IPS-15b (cell line): Measurements from ENCODE around the gene KCNE3.
"Not testable (repeated sequence)": the region's sequence is repeated elsewhere in the genome, so short reads cannot be mapped to it uniquely, and the experiment has no call there.

Experiments
- H3K27me3 ChIP-seq: one replicate; pipeline ENCODE4 v1.6.1; 2013; ENCODE audit warnings: low read length; ENCODE audit not compliant: control insufficient read depth, insufficient read depth
- H3K36me3 ChIP-seq: one replicate; pipeline ENCODE4 v1.6.1; 2013; ENCODE audit warnings: low read length; ENCODE audit not compliant: control insufficient read depth, insufficient read depth
- H3K4me1 ChIP-seq: one replicate; pipeline ENCODE4 v1.6.1; 2013; ENCODE audit warnings: mild to moderate bottlenecking, low read length; ENCODE audit not compliant: control insufficient read depth, insufficient read depth
- H3K4me3 ChIP-seq: one replicate; pipeline ENCODE4 v1.5.1; 2013; ENCODE audit warnings: low read depth, low read length
- H3K9ac ChIP-seq: one replicate; pipeline ENCODE4 v1.6.1; 2013; ENCODE audit warnings: low read depth, mild to moderate bottlenecking, low read length
- H3K9me3 ChIP-seq: one replicate; pipeline ENCODE4 v1.6.1; 2013; ENCODE audit warnings: mild to moderate bottlenecking, low read length; ENCODE audit not compliant: control insufficient read depth, insufficient read depth

Gene KCNE3

DNA sequence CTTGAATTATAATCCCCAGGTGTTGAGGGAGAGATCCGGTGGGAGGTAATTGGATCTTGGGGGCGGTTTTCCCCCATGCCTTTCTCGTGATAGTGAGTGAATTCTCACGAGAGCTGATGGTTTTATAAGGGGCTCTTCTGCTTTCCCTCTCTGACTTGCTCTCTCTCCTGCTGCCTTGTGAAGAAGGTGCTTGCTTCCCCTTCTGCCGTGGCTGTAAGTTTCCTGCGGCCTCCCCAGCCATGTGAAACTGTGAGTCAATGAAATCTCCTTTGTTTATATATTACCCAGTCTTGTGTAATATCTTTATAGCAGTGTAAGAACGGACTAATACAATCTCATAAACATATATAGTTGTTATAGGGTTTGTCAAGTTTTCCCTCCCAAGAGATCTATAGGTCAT lies 32.8 kb downstream of the KCNE3 start:
- H3K36me3 ChIP-seq, result no peaks in the 10 kb centered on the region
- no peak overlapping the region for H3K4me3 ChIP-seq
- H3K9ac ChIP-seq, result no peak overlapping the region
- no peaks in the 10 kb centered on the region for H3K4me1 ChIP-seq
- H3K27me3 ChIP-seq, result no peaks in the 10 kb centered on the region
- no peaks in the 10 kb centered on the region for H3K9me3 ChIP-seq

- Histone ChIP-seq H3K9ac (no peak overlapping the region), H3K4me3 (no peak overlapping the region), H3K9me3 (no peaks in the 10 kb centered on the region), H3K36me3 (no peaks in the 10 kb centered on the region), H3K27me3 (no peaks in the 10 kb centered on the region), H3K4me1 (no peaks in the 10 kb centered on the region)
These were observed 38.1 kb downstream of the KCNE3 start for GRCh38 chr11:74429205-74429604.

DNA sequence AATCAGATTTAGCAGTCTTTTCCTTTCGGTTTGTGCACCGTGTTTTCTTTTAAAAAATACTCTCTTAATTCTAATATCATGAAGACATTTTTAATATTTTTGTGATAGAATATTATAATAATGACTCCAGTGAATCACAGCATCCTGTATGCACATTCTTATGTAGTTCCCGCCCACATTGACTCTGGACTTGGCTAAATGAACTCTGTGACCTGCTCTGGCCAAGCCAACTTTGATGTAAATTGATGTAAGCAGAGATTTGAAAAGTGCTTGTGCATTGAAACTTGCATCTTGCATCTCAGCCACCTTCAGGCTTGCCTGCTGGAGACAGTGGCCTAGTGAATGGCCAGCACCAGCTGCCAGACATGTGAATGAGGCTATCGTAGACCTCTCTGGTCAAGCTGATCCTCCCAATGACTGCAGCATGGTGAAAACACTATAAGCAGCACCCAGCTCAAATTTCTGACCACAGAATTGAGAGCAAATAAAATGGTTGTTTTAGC lies 39.9 kb downstream of the KCNE3 start:
- Histone ChIP-seq H3K9ac (no peak overlapping the region), H3K4me1 (no peaks in the 10 kb centered on the region), H3K9me3 (no peaks in the 10 kb centered on the region), H3K36me3 (no peaks in the 10 kb centered on the region), H3K4me3 (no peak overlapping the region), H3K27me3 (no peaks in the 10 kb centered on the region)

DNA sequence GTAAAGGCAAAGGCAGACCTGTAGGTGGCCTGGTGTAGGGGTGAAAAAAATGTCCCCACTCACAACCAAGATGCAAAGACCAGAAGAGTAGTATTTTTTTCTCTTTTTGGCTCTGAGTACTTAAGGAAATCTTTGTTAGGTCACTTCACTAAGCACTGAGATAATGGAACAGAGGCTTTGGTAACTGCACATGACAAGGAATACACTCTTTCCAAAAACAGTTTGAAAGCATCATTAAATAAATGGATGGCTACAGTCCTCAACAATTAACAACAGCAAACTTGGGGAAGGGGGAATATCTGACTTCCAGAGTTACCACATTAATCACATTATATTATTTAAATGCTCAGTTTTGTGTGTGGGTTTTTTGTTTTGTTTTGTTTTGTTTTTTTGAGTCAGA lies 42.2 kb downstream of the KCNE3 start:
- no peak overlapping the region for H3K4me3 ChIP-seq
- no peaks in the 10 kb centered on the region for H3K9me3 ChIP-seq
- H3K4me1 ChIP-seq, result no peaks in the 10 kb centered on the region
- no peak overlapping the region for H3K9ac ChIP-seq
- H3K36me3 ChIP-seq, result no peaks in the 10 kb centered on the region
- no peaks in the 10 kb centered on the region for H3K27me3 ChIP-seq

GRCh38 chr11:74418509-74418895 lies 48.8 kb downstream of the KCNE3 start:
- Histone ChIP-seq H3K36me3 (no peaks in the 10 kb centered on the region), H3K4me1 (no peaks in the 10 kb centered on the region), H3K27me3 (no peaks in the 10 kb centered on the region), H3K9ac (no peak overlapping the region), H3K9me3 (no peaks in the 10 kb centered on the region), H3K4me3 (no peak overlapping the region)

DNA sequence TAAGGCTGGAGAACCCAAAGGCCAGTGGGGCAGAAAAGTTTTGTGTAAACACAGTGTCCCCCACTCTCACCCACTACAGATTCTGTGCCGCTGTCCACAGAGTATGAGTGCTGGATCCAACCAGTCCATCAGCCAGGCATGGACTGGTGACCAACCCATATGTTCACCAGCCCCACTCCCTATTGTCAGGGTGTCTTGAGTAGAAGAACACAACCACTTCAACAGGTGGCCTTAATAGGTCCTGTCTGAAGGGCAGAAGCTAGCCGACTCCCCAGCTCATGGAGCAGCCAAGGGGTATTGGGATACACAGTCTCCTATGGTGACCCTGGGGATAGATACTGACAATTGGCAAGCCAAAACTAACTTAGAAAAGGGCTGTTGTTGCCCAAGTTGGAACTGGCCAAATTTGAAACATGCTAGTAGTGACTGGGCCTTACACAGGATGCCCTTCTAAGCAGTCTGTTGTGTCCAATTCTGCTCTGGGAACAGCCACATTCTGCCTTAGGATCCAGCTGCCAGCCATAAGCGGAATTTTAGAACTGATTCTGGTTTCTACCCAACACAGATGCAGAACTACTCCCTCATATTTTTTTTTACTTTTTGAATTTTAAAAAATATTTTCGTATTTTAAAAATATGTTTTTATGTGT lies 49.4 kb downstream of the KCNE3 start:
- no peak overlapping the region for H3K4me3 ChIP-seq
- H3K9ac ChIP-seq, result no peak overlapping the region
- H3K4me1 ChIP-seq, result no peaks in the 10 kb centered on the region
- H3K9me3 ChIP-seq, result no peaks in the 10 kb centered on the region
- H3K27me3 ChIP-seq, result no peaks in the 10 kb centered on the region
- no peaks in the 10 kb centered on the region for H3K36me3 ChIP-seq

- Histone ChIP-seq H3K4me1 (no peaks in the 10 kb centered on the region), H3K27me3 (no peaks in the 10 kb centered on the region), H3K9ac (no peak overlapping the region), H3K4me3 (no peak overlapping the region), H3K9me3 (no peaks in the 10 kb centered on the region), H3K36me3 (no peaks in the 10 kb centered on the region)
These were observed 50.0 kb downstream of the KCNE3 start for GRCh38 chr11:74417379-74417804.

- not testable (repeated sequence) for H3K4me3 ChIP-seq, H3K9me3 ChIP-seq, H3K27me3 ChIP-seq, H3K36me3 ChIP-seq, H3K9ac ChIP-seq, H3K4me1 ChIP-seq
These were observed 50.4 kb downstream of the KCNE3 start for GRCh38 chr11:74416974-74417373.

DNA sequence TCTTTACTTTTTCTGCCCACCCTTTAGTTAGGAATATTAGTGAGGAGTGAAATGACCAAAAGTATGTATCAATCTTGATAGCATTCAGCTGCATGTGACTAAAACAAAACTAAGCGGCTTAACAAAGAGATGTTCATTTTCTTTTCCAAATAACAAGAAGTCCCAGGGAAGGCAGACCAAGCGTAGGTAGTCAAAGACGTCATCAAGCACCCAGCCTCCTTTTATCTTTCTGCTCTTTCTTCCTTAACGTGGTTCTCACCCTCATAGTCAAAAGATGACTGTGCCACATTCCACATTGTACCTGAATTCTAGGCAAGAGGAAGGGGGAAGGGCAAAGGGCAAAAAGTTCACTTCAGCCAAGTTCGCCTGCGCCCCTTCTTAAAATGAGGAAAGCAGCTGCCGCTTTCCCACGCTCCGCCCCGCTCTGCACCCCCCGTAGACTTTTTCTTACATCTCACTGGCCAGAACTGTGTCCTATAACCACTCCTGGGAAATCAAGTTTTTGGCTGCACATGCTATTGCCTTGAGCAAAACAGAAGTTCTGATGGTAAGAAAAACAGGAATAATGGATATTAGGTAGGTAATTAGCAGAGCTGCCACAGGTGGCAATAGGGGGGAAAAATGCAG lies 54.5 kb downstream of the KCNE3 start:
- H3K9ac ChIP-seq, result no peak overlapping the region
- H3K36me3 ChIP-seq, result no peaks in the 10 kb centered on the region
- no peak overlapping the region for H3K4me3 ChIP-seq
- no peaks in the 10 kb centered on the region for H3K4me1 ChIP-seq
- H3K27me3 ChIP-seq, result no peaks in the 10 kb centered on the region
- no peaks in the 10 kb centered on the region for H3K9me3 ChIP-seq

GRCh38 chr11:74412321-74412720 lies 55.0 kb downstream of the KCNE3 start:
- Histone ChIP-seq H3K9me3 (no peaks in the 10 kb centered on the region), H3K4me3 (no peak overlapping the region), H3K27me3 (no peaks in the 10 kb centered on the region), H3K4me1 (no peaks in the 10 kb centered on the region), H3K9ac (no peak overlapping the region), H3K36me3 (no peaks in the 10 kb centered on the region)

GRCh38 chr11:74409633-74410032 lies 57.7 kb downstream of the KCNE3 start:
- H3K9ac ChIP-seq, result no peak overlapping the region

More at GRCh38 chr11:74409633-74410032, 57.7 kb downstream of the KCNE3 start:
- no peak overlapping the region for H3K4me3 ChIP-seq
- H3K27me3 ChIP-seq, result no peaks in the 10 kb centered on the region
- H3K36me3 ChIP-seq, result no peaks in the 10 kb centered on the region
- H3K9me3 ChIP-seq, result no peaks in the 10 kb centered on the region
- H3K4me1 ChIP-seq, result no peaks in the 10 kb centered on the region
